Fibroblast of skin of right biceps (primary cell): ENCODE data around the gene PRDM1.
A peak's percentile ranks its signal among the peaks of the same experiment; 100 is the strongest.

ENCODE experiments used
- DNase-seq: peaks from one replicate; pipeline ENCODE4 v3.0.0-alpha.2; 2013

The PRDM1 gene

GRCh38 chr6:106085984-106086813 is at the start of gene PRDM1:
PRDM1 (plus strand) TSS chr6:106086336; CDS start chr6:106086554, 218 bp downstream.
- peak; percentile 65 for DNase-seq

GRCh38 chr6:106037060-106037459 is 49.1 kb upstream of the PRDM1 start:
- DNase-seq, result peak; percentile 81

- DNase-seq, result no peak
Measured at GRCh38 chr6:106039897-106040592, 46.1 kb upstream of the PRDM1 start.

GRCh38 chr6:106044151-106044550 is 42.0 kb upstream of the PRDM1 start:
- no peak for DNase-seq

GRCh38 chr6:106045077-106045476 is 41.1 kb upstream of the PRDM1 start:
- DNase-seq, result no peak

GRCh38 chr6:106046116-106046853 is 39.9 kb upstream of the PRDM1 start:
- DNase-seq, result no peak

- DNase-seq, result no peak
Measured at GRCh38 chr6:106046854-106047200, 39.3 kb upstream of the PRDM1 start.

- no peak for DNase-seq
Measured at GRCh38 chr6:106048336-106048735, 37.8 kb upstream of the PRDM1 start.

- no peak for DNase-seq
Measured at GRCh38 chr6:106050538-106050937, 35.6 kb upstream of the PRDM1 start.

- DNase-seq, result no peak
Measured at GRCh38 chr6:106051226-106051625, 34.9 kb upstream of the PRDM1 start.

- no peak for DNase-seq
Measured at GRCh38 chr6:106053484-106054205, 32.5 kb upstream of the PRDM1 start.

GRCh38 chr6:106055489-106055888 is 30.6 kb upstream of the PRDM1 start:
- DNase-seq, result no peak

GRCh38 chr6:106056060-106056745 is 29.9 kb upstream of the PRDM1 start:
- DNase-seq, result no peak

- no peak for DNase-seq
Measured at GRCh38 chr6:106056746-106057390, 29.3 kb upstream of the PRDM1 start.

GRCh38 chr6:106059331-106059730 is 26.8 kb upstream of the PRDM1 start:
- no peak for DNase-seq

- no peak for DNase-seq
Measured at GRCh38 chr6:106060167-106060566, 26.0 kb upstream of the PRDM1 start.

GRCh38 chr6:106063448-106063850 is 22.7 kb upstream of the PRDM1 start:
- DNase-seq, result peak; percentile 65

GRCh38 chr6:106064142-106064541 is 22.0 kb upstream of the PRDM1 start:
- DNase-seq, result no peak

- peak; percentile 39 for DNase-seq
Measured at GRCh38 chr6:106064756-106065155, 21.4 kb upstream of the PRDM1 start.

- peak; percentile 73 for DNase-seq
Measured at GRCh38 chr6:106066989-106067388, 19.1 kb upstream of the PRDM1 start.

- peak; percentile 95 for DNase-seq
Measured at GRCh38 chr6:106069478-106069877, 16.7 kb upstream of the PRDM1 start.

GRCh38 chr6:106070636-106071035 is 15.5 kb upstream of the PRDM1 start:
- DNase-seq, result no peak
